ENCODE measurements around the gene TRAPPC12.
"Not testable (repeated sequence)": the region's sequence is repeated elsewhere in the genome, so short reads cannot be mapped to it uniquely, and the experiment has no call there.

TRAPPC12 gene

GRCh38 chr2:3433776-3434400, 54.4 kb downstream of the TRAPPC12 start:
- DNase-seq: no peak

- no peak for DNase-seq
Measured at GRCh38 chr2:3434654-3435053, 55.2 kb downstream of the TRAPPC12 start.

- no peak for DNase-seq
Measured at GRCh38 chr2:3435445-3435844, 56.0 kb downstream of the TRAPPC12 start.

GRCh38 chr2:3440477-3440876, 61.0 kb downstream of the TRAPPC12 start:
- DNase-seq: no peak

GRCh38 chr2:3441465-3441864, 62.0 kb downstream of the TRAPPC12 start:
- no peak for DNase-seq

GRCh38 chr2:3442185-3442584, 62.7 kb downstream of the TRAPPC12 start:
- DNase-seq: no peak

- no peak for DNase-seq
Measured at GRCh38 chr2:3443083-3443482, 63.6 kb downstream of the TRAPPC12 start.

GRCh38 chr2:3443506-3444084, 64.1 kb downstream of the TRAPPC12 start:
- DNase-seq: no peak

- no peak for DNase-seq
Measured at GRCh38 chr2:3445891-3446290, 66.4 kb downstream of the TRAPPC12 start.

GRCh38 chr2:3446381-3446780, 66.9 kb downstream of the TRAPPC12 start:
- no peak for DNase-seq

- not testable (repeated sequence) for DNase-seq
Measured at GRCh38 chr2:3447186-3447585, 67.7 kb downstream of the TRAPPC12 start.

GRCh38 chr2:3447789-3448317, 68.4 kb downstream of the TRAPPC12 start:
- no peak for DNase-seq

GRCh38 chr2:3448441-3448911, 69.0 kb downstream of the TRAPPC12 start:
- not testable (repeated sequence) for DNase-seq

- no peak for DNase-seq
Measured at GRCh38 chr2:3449086-3449485, 69.6 kb downstream of the TRAPPC12 start.

- DNase-seq: no peak
Measured at GRCh38 chr2:3449936-3450335, 70.4 kb downstream of the TRAPPC12 start.

GRCh38 chr2:3450385-3451010, 71.0 kb downstream of the TRAPPC12 start:
- peak; percentile 40 for DNase-seq

GRCh38 chr2:3451169-3451568, 71.7 kb downstream of the TRAPPC12 start:
- DNase-seq: peak; percentile 42

GRCh38 chr2:3451926-3452671, 72.6 kb downstream of the TRAPPC12 start:
- DNase-seq: no peak

GRCh38 chr2:3453190-3453999, 73.9 kb downstream of the TRAPPC12 start:
- no peak for DNase-seq

GRCh38 chr2:3454005-3454404, 74.5 kb downstream of the TRAPPC12 start:
- DNase-seq: not testable (repeated sequence)

- no peak for DNase-seq
Measured at GRCh38 chr2:3454802-3455201, 75.3 kb downstream of the TRAPPC12 start.

GRCh38 chr2:3456125-3456524, 76.6 kb downstream of the TRAPPC12 start:
- no peak for DNase-seq
